Fibroblast of the aortic adventitia (primary cell): ENCODE data around the gene GABRQ. TPM values are rescaled to one million over a fixed set of nuclear protein-coding genes. Genes with fewer than 3 reads are reported as not detected.
A peak's percentile ranks its signal among the peaks of the same experiment; 100 is the strongest.

ENCODE experiments used
- DNase-seq: peaks from one replicate; pipeline ENCODE4 v3.0.0-alpha.2; 2010; ENCODE audit warnings: low read depth
- H3K4me3 ChIP-seq: 2 replicates; pipeline ENCODE4 v1.5.1; 2011; ENCODE audit warnings: low read depth, mild to moderate bottlenecking, control low read depth, low read length, moderate library complexity
- total RNA-seq: library from RNA; depleted of rRNA; stranded (reverse); fragments of >200 nt; gene quantifications from 2 replicates; pipeline ENCODE4 v1.2.3, GENCODE V29; 2012; ENCODE audit warnings: low replicate concordance
- TF ChIP-seq, protein P1 (sequence below): IDR thresholded peaks from 2 replicates; pipeline ENCODE4 v1.5.1; 2011; ENCODE audit warnings: mild to moderate bottlenecking, low read length, control low read depth, inconsistent platforms; ENCODE audit not compliant: insufficient read depth

GABRQ gene
- total RNA-seq, 1 donor, result not detected

DNA sequence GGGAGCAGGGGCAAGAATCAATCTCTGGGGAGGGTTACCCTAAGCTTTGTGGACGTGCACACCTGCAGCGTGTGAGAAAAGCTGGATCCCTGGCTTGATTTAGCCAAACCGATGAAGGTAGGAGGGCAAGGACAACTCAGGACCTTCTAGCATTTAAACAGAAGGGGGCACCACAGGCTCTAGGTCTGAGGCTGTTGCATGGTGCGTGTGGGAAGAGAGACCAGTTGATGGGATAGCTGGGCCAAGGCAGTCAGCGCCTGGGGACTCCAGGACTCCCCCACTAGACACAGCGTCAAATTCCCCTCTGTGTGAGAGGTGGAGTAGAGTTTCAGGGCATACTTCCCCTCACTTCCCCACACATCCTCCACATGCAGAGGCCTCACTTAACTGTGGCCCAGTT, 4.3 kb downstream of the GABRQ start:
- DNase-seq, result peak; percentile 6
- TF ChIP-seq, protein P1, sequence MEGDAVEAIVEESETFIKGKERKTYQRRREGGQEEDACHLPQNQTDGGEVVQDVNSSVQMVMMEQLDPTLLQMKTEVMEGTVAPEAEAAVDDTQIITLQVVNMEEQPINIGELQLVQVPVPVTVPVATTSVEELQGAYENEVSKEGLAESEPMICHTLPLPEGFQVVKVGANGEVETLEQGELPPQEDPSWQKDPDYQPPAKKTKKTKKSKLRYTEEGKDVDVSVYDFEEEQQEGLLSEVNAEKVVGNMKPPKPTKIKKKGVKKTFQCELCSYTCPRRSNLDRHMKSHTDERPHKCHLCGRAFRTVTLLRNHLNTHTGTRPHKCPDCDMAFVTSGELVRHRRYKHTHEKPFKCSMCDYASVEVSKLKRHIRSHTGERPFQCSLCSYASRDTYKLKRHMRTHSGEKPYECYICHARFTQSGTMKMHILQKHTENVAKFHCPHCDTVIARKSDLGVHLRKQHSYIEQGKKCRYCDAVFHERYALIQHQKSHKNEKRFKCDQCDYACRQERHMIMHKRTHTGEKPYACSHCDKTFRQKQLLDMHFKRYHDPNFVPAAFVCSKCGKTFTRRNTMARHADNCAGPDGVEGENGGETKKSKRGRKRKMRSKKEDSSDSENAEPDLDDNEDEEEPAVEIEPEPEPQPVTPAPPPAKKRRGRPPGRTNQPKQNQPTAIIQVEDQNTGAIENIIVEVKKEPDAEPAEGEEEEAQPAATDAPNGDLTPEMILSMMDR, result peak; percentile 13

DNA sequence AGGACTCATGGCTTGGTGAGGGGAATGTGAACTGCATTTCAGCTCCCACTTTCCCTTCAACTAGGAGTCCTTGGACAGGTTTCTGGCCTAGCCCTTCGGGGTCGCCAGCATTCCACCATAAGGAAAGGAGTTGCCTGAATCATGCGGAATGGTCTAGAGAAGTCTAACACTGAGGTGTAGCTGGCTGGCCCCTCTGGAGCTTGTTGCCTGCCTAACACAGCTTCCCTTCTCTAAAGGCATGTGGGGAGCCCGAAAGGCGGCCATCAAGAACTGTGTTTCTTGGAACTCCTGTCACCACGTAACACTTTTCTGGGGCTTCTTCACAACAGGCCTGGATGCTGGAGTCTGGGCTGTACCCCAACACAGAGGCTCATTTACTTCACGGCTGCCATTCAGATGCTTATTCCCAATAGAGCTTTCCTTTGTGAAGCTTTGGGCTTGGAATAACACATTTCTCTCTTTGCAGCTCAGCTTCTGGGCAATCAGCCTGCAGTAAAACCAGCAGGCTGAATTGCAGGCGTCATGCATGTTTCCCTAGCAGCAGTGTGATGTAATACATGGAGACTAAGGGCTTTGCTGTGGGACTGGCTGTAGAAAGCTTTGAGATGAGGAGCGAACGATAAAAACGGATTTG, 5.4 kb downstream of the GABRQ start:
- no peak overlapping the region for H3K4me3 ChIP-seq
- peak; percentile 2 for DNase-seq
- TF ChIP-seq, protein P1, result no peak

More for the DNA sequence above, 4.3 kb downstream of the GABRQ start:
- no peak overlapping the region for H3K4me3 ChIP-seq

DNA sequence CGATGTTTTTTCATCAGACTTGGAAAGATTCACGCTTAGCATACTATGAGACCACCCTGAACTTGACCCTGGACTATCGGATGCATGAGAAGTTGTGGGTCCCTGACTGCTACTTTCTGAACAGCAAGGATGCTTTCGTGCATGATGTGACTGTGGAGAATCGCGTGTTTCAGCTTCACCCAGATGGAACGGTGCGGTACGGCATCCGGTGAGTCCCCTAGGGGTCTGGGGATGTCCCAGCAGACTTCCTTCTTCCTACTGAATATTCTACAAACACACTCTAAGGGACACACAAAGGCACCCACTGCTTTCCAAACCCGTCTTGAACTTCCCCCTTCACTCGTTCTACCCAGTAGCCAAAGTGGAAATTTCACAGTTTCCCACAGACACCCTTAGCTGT, 9.3 kb downstream of the GABRQ start:
- TF ChIP-seq, protein P1, result no peak
- no peak for DNase-seq
- no peak overlapping the region for H3K4me3 ChIP-seq

GRCh38 chrX:152647978-152648377, 10.3 kb downstream of the GABRQ start:
- no peak overlapping the region for H3K4me3 ChIP-seq
- TF ChIP-seq, protein P1, result no peak
- no peak for DNase-seq

DNA sequence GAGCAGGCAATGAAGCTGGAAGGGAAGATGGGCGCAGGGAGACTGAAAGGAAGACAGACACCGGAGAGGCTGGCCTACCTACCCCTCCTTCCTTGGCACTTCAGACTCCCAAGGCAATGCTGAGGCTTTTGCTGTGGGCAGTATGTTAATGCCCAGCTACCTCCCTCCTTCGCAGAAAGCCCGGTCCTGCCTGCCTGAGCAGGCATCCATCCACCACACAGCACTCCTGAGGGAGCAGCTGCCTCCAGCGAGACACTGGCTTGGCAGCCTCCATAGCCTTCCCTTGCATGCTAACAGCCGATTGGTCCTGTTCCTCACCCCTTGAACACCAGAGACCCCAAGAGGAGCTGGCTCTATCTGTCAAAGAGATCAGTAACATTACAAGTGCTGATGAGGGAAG, 14.4 kb downstream of the GABRQ start:
- TF ChIP-seq, protein P1, result no peak
- H3K4me3 ChIP-seq, result no peak overlapping the region
- no peak for DNase-seq

DNA sequence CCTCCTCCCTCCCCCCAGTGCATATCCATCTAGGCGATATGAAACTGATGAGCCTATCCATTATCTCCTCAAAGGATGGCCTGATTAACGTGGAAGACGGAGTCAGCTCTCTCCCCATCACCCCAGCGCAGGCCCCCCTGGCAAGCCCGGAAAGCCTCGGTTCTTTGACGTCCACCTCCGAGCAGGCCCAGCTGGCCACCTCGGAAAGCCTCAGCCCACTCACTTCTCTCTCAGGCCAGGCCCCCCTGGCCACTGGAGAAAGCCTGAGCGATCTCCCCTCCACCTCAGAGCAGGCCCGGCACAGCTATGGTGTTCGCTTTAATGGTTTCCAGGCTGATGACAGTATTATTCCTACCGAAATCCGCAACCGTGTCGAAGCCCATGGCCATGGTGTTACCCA, 14.8 kb downstream of the GABRQ start:
- no peak overlapping the region for H3K4me3 ChIP-seq
- no peak for DNase-seq
- TF ChIP-seq, protein P1, result no peak

DNA sequence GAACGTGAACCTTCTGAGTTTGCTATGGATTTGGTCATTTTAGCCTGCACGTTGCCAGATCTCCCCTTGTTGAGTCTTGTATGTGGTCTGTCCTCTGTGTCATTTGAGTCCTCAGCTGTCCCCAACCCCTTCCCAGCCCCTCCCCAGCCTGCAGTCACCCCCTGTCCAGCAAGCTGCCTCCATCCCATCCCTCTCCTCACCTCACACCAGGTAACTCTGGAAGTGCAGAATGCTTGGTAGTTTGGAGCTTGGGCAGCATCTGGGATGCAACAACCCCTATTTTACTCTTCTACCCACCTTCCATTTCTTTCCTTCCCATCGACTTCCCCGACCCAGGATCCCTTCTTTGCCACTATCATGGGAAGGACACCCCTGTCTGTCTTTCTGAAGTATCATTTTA, 18.4 kb downstream of the GABRQ start:
- TF ChIP-seq, protein P1, result no peak
- DNase-seq, result no peak
- no peak overlapping the region for H3K4me3 ChIP-seq
